GM12878 (cell line): ENCODE measurements around the gene MOGAT1. TPM values are rescaled to one million over a fixed set of nuclear protein-coding genes. Genes with fewer than 3 reads are reported as not detected.

Experiments
- CEBPZ ChIP-seq: fragments of 150-350 bp; IDR thresholded peaks from 2 replicates; pipeline ENCODE4 v1.6.1; 2016; ENCODE audit warnings: low read depth, low read length
- CREB1 ChIP-seq: IDR thresholded peaks from 2 replicates; pipeline ENCODE4 v1.6.1; 2012; ENCODE audit warnings: low read depth, mild to moderate bottlenecking, inconsistent platforms
- EP300 ChIP-seq, 2 experiments: fragments of 150-350 bp in 1 of 2; IDR thresholded peaks; 2 replicates each; pipeline ENCODE4 v1.6.1; 2011 to 2012; ENCODE audit warnings: low read depth in 2 of 2, low read length in 2 of 2, borderline replicate concordance in 1 of 2, improper control_type of control experiment in 1 of 2, inconsistent platforms in 1 of 2; ENCODE audit not compliant: control insufficient read depth in 1 of 2
- ETV6 ChIP-seq, 2 experiments: fragments of 450-650 bp in 1 of 2; IDR thresholded peaks in 1 of 2; conservative IDR thresholded peaks in 1 of 2; 2 replicates each; pipeline ENCODE4 v1.6.1; 2014; ENCODE audit warnings: antibody characterized with exemption in 1 of 2, borderline replicate concordance in 1 of 2, low read depth in 1 of 2, mild to moderate bottlenecking in 1 of 2, moderate library complexity in 1 of 2
- EZH2 ChIP-seq: IDR thresholded peaks from 2 replicates; pipeline ENCODE4 v1.6.1; 2012; ENCODE audit warnings: low read depth, mild to moderate bottlenecking, control low read depth, inconsistent platforms, low read length, borderline replicate concordance; ENCODE audit not compliant: control insufficient read depth
- JUNB ChIP-seq: IDR thresholded peaks from 2 replicates; pipeline ENCODE4 v1.6.1; 2016; ENCODE audit warnings: antibody characterized with exemption, mild to moderate bottlenecking
- MYB ChIP-seq: fragments of 150-350 bp; IDR thresholded peaks from 2 replicates; pipeline ENCODE4 v1.6.1; 2014; ENCODE audit warnings: mild to moderate bottlenecking, low read depth, low read length, borderline replicate concordance
- NFYA ChIP-seq: IDR thresholded peaks from 2 replicates; pipeline ENCODE4 v1.6.1; 2011; ENCODE audit warnings: low read depth, mild to moderate bottlenecking, low read length, improper control_type of control experiment, borderline replicate concordance
- NR2C2 ChIP-seq: IDR thresholded peaks from 2 replicates; pipeline ENCODE4 v1.6.1; 2011; ENCODE audit warnings: borderline replicate concordance, low read depth; ENCODE audit not compliant: control insufficient read depth, insufficient read length
- PBX3 ChIP-seq: IDR thresholded peaks from 2 replicates; pipeline ENCODE4 v1.6.1; 2011; ENCODE audit warnings: mild to moderate bottlenecking, low read depth, low read length, moderate library complexity; ENCODE audit not compliant: insufficient replicate concordance
- POLR2AphosphoS5 ChIP-seq: IDR thresholded peaks from 2 replicates; pipeline ENCODE4 v1.6.1; 2011; ENCODE audit warnings: mild to moderate bottlenecking, low read length, inconsistent platforms
- RELB ChIP-seq: fragments of 450-650 bp; IDR thresholded peaks from 2 replicates; pipeline ENCODE4 v1.6.1; 2017; ENCODE audit warnings: low read depth, mild to moderate bottlenecking, moderate library complexity
- RUNX3 ChIP-seq: IDR thresholded peaks from 2 replicates; pipeline ENCODE4 v1.6.1; 2012; ENCODE audit warnings: low read length, inconsistent platforms
- SKIL ChIP-seq: fragments of 450-650 bp; IDR thresholded peaks from 2 replicates; pipeline ENCODE4 v1.6.1; 2017; ENCODE audit warnings: mild to moderate bottlenecking, low read depth, inconsistent platforms; ENCODE audit not compliant: poor library complexity, severe bottlenecking
- SMARCA5 ChIP-seq: fragments of 450-650 bp; IDR thresholded peaks from 2 replicates; pipeline ENCODE4 v1.6.1; 2017; ENCODE audit warnings: mild to moderate bottlenecking
- SUZ12 ChIP-seq: fragments of 200-600 bp; sonication (generic); IDR thresholded peaks from one replicate; pipeline ENCODE4 v1.6.1; 2018; ENCODE audit warnings: antibody characterized with exemption, mild to moderate bottlenecking; ENCODE audit not compliant: unreplicated experiment
- TARDBP ChIP-seq: IDR thresholded peaks from 2 replicates; pipeline ENCODE4 v1.6.1; 2016; ENCODE audit warnings: borderline replicate concordance
- ZNF207 ChIP-seq: fragments of 450-650 bp; IDR thresholded peaks from 2 replicates; pipeline ENCODE4 v1.6.1; 2014; ENCODE audit warnings: antibody characterized with exemption, mild to moderate bottlenecking, borderline replicate concordance
- ZNF24 ChIP-seq: fragments of 450-650 bp; IDR thresholded peaks from 2 replicates; pipeline ENCODE4 v1.6.1; 2017; ENCODE audit warnings: antibody characterized with exemption, mild to moderate bottlenecking
- ZNF622 ChIP-seq: fragments of 450-650 bp; IDR thresholded peaks from 2 replicates; pipeline ENCODE4 v1.6.1; 2017; ENCODE audit warnings: mild to moderate bottlenecking, inconsistent platforms
- polyA plus RNA-seq, 11 experiments: library from polyadenylated mRNA; depleted of rRNA in 4 of 11; unstranded in 6 of 11; stranded (reverse) in 5 of 11; fragments of >200 nt; fragmentation: Nextera tagmentation in 4 of 11; fragmentation: Illumina TruSeq in 1 of 11; extraction: Ambion mirVana in 4 of 11; extraction: Trizol in 1 of 11; gene quantifications; 1 replicate in 1 of 11; 2 replicates in 10 of 11; pipeline versions ENCODE4 v1.2.1 to v1.2.3, GENCODE V29; 2011 to 2016; ENCODE audit warnings: inconsistent platforms in 2 of 11, missing spikeins in 2 of 11, low read depth in 1 of 11
- total RNA-seq, 4 experiments: library from RNA; depleted of rRNA in 3 of 4; stranded (reverse); fragments of >200 nt in 3 of 4; fragmentation: Illumina TruSeq in 1 of 4; extraction: Trizol in 1 of 4; gene quantifications; 2 replicates each; pipeline versions ENCODE4 v1.2.1 to v1.2.3, GENCODE V29; 2013 to 2021

The MOGAT1 gene
- total and polyA plus RNA-seq, 10 of the 15 experiments (the other 5 are each of a cell fraction or from before 2014, with no cell fraction given), result not detected

- TF ChIP-seq CEBPZ, result no peak
- TF ChIP-seq POLR2AphosphoS5, result peak; percentile 95
- no peak for TF ChIP-seq SUZ12
- TF ChIP-seq EZH2, result no peak
- TF ChIP-seq EP300 (IDR thresholded peaks at IDR 0.05; ENCODE audit: borderline replicate concordance in 1 of 2, control insufficient read depth in 1 of 2, low read depth in 2 of 2, low read length in 2 of 2), result no peak
- TF ChIP-seq PBX3, result peak; percentile 67
- TF ChIP-seq ZNF24, result no peak
- TF ChIP-seq TARDBP, result no peak
- no peak for TF ChIP-seq JUNB
- TF ChIP-seq NR2C2, result no peak
- TF ChIP-seq NFYA, result no peak
- TF ChIP-seq CREB1, result peak; percentile 65; the same call in 1 of the 2 replicates
- TF ChIP-seq ZNF207, result peak; percentile 94; the same call in 1 of the 2 replicates
- TF ChIP-seq MYB, result peak; percentile 100
- no peak for TF ChIP-seq SMARCA5
- TF ChIP-seq ZNF622, result no peak
- peak; percentile 97 for TF ChIP-seq RELB
- TF ChIP-seq RUNX3, result no peak
- no peak for TF ChIP-seq ETV6 (conservative IDR thresholded peaks at IDR 0.05 in 1 of 2, IDR thresholded peaks at IDR 0.05 in 1 of 2; ENCODE audit: borderline replicate concordance in 1 of 2, low read depth in 1 of 2)
- TF ChIP-seq SKIL, result peak; percentile 64
These were observed 15.5 kb upstream of the MOGAT1 start, which contains the start of gene FARSB (continued) for GRCh38 chr2:222655787-222656525.
